Activated CD4-positive, alpha-beta T cell treated with anti-CD3 and anti-CD28 coated beads for 36 hours (primary cell): ENCODE measurements around the gene INPP4B. TPM values are rescaled to one million over a fixed set of nuclear protein-coding genes. Genes with fewer than 3 reads are reported as not detected.
"Not testable (repeated sequence)": the region's sequence is repeated elsewhere in the genome, so short reads cannot be mapped to it uniquely, and the experiment has no call there.

ENCODE experiments used
- ATAC-seq: fragments of 200-7000 bp; cut with Tn5 transposase; one replicate; pipeline ENCODE4 v1.10.0; 2021; ENCODE audit warnings: mild to moderate bottlenecking, moderate library complexity
- CTCF ChIA-PET: fragments of 350-600 bp; sonication (Branson Sonifier 250); formaldehyde crosslinking; loops from one replicate; lab custom pipeline; 2021; ENCODE audit warnings: antibody characterized with exemption; lab: Charles Lee
- POLR2A ChIA-PET: fragments of 350-600 bp; sonication (Branson Sonifier 250); formaldehyde crosslinking; loops from one replicate; lab custom pipeline; 2021; ENCODE audit warnings: antibody characterized with exemption, inconsistent platforms; lab: Charles Lee
- DNase-seq: peaks from one replicate; pipeline ENCODE4 v3.0.0-alpha.2; 2020
- H3K27ac Mint-ChIP-seq: one replicate; pipeline ENCODE4 v1.8.0; 2021; ENCODE audit warnings: mixed read lengths
- H3K27me3 Mint-ChIP-seq: one replicate; pipeline ENCODE4 v1.8.0; 2021; ENCODE audit warnings: mixed read lengths
- H3K36me3 Mint-ChIP-seq: one replicate; pipeline ENCODE4 v1.8.0; 2021; ENCODE audit warnings: low read depth, mixed read lengths
- H3K4me1 Mint-ChIP-seq: one replicate; pipeline ENCODE4 v1.8.0; 2021; ENCODE audit warnings: mixed read lengths
- H3K4me3 Mint-ChIP-seq: one replicate; pipeline ENCODE4 v1.8.0; 2021; ENCODE audit warnings: mild to moderate bottlenecking, moderate library complexity, mixed read lengths
- H3K9me3 Mint-ChIP-seq: one replicate; pipeline ENCODE4 v1.8.0; 2021; ENCODE audit warnings: low read depth, mixed read lengths
- intact Hi-C, 2 experiments: fragments of 100-400 bp; cut with DNase I in 1 of 2; cut with micrococcal nuclease in 1 of 2; formaldehyde crosslinking; loops; one replicate each; pipeline versions ENCODE4 v1.14.2 to v1.15.1; 2022 to 2024; cut with DNase I, micrococcal nuclease
- total RNA-seq, 2 experiments: library from RNA; stranded (reverse); gene quantifications; one replicate each; pipeline ENCODE4 v1.2.3, GENCODE V29; 2021

INPP4B gene
- total RNA-seq, 2 experiments from 2014 or later = 66.6 to 70.7 TPM

DNA sequence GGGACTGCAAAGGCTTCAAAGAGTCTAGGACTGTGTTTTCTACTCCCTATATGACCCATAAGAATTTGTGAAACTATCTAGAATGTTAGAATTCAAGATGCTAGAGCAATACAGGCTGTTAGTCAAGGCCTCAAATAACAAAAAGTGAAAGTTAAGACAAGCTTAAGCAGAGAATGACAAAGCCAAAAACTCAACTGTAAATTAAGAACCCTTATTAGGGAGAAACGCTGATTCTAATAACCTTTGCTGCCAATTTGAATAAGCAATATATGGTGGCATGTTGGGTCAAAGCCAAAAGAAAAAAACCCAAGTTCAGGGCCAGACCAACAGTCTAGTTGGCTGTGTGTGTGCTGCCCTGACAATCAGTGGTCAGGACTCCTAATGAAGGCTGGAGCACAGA, 160.0 kb downstream of the INPP4B start:
- H3K4me1 Mint-ChIP-seq = peaks cover 27% of the 10 kb centered on the region
- ATAC-seq (no peak), DNase-seq (no peak)
- H3K27me3 Mint-ChIP-seq = no peaks in the 10 kb centered on the region
- ChIA-PET CTCF (no interaction called here), POLR2A (no interaction called here)
- H3K36me3 Mint-ChIP-seq = peaks cover 28% of the 10 kb centered on the region
- no peak overlapping the region for H3K4me3 Mint-ChIP-seq
- H3K27ac Mint-ChIP-seq = no peak overlapping the region
- peaks cover 16% of the 10 kb centered on the region for H3K9me3 Mint-ChIP-seq
- intact Hi-C loops = no loop called here

DNA sequence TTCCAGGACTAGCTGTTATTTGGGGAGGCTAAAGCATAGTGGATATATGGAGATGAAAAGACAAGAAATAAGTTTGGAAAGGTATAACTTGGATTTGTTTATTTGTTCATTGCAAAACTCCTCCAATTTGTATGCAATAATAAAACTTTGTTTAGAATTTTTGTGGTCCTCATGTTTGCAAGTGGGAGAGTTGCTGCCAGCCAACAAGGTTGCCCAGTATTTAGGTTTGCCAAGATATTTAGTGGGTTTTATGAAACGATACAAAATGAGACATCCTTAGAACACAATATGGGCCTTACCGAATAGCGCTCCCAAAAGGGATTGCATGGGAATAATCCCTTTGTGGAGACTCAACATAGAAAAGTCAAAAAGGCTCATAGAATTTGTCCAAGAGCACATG, 162.1 kb downstream of the INPP4B start:
- Mint-ChIP-seq H3K27ac (no peak overlapping the region), H3K36me3 (peaks cover 24% of the 10 kb centered on the region), H3K4me3 (no peak overlapping the region), H3K4me1 (peaks cover 27% of the 10 kb centered on the region), H3K9me3 (peaks cover 9% of the 10 kb centered on the region), H3K27me3 (no peaks in the 10 kb centered on the region)
- DNase-seq (no peak), ATAC-seq (no peak)
- POLR2A ChIA-PET = no interaction called here
- CTCF ChIA-PET = no interaction called here
- intact Hi-C loops = no loop called here

DNA sequence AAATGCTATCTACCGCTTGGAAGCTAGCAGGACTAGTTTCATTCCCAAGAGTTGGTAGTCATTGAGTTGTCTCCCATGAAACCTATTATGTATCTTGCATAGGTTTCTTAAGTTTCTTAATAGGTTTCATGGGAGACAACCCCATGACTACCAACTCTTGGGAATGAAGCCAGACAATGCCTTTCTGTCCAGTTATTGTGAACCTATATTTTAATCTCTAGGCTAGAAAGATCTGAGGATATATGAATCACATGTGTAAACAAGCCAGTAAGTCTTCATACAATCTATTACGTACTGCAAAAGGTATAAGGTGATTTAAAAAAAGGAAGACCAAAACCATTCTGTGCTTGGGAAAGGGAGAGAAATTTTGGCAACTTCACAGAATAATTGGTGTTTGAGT, 162.6 kb downstream of the INPP4B start:
- ATAC-seq (no peak), DNase-seq (no peak)
- H3K9me3 Mint-ChIP-seq = peaks cover 9% of the 10 kb centered on the region
- H3K27ac Mint-ChIP-seq = no peak overlapping the region
- no peaks in the 10 kb centered on the region for H3K27me3 Mint-ChIP-seq
- ChIA-PET POLR2A (no interaction called here), CTCF (no interaction called here)
- H3K4me1 Mint-ChIP-seq = peaks cover 24% of the 10 kb centered on the region
- H3K4me3 Mint-ChIP-seq = no peak overlapping the region
- intact Hi-C loops = no loop called here
- peaks cover 19% of the 10 kb centered on the region for H3K36me3 Mint-ChIP-seq

DNA sequence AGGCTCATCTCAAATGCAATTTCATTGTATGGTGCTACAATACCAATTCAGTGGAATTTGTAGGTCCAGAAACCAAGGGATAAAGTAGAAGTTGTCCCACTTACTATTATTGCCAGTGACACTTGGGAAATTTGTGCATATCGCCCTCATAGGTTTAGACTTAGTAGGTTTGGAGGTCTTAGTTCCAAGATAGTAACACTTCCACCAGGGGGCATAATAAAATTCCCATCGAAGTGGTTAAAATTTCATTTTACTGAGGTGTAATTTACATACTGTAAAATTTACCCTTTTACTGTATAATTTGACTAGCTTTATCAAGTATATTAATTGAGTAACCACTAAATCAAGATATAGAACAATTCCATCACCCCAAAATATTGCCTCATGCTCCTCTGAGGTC, 174.6 kb downstream of the INPP4B start:
- H3K4me3 Mint-ChIP-seq = no peak overlapping the region
- H3K4me1 Mint-ChIP-seq = peaks cover 6% of the 10 kb centered on the region
- intact Hi-C loops = no loop called here
- H3K9me3 Mint-ChIP-seq = peaks cover 51% of the 10 kb centered on the region
- H3K27me3 Mint-ChIP-seq = no peaks in the 10 kb centered on the region
- no peak for ATAC-seq
- H3K27ac Mint-ChIP-seq = no peak overlapping the region
- CTCF ChIA-PET = no interaction called here
- POLR2A ChIA-PET = no interaction called here
- H3K36me3 Mint-ChIP-seq = peaks cover 71% of the 10 kb centered on the region
- no peak for DNase-seq

DNA sequence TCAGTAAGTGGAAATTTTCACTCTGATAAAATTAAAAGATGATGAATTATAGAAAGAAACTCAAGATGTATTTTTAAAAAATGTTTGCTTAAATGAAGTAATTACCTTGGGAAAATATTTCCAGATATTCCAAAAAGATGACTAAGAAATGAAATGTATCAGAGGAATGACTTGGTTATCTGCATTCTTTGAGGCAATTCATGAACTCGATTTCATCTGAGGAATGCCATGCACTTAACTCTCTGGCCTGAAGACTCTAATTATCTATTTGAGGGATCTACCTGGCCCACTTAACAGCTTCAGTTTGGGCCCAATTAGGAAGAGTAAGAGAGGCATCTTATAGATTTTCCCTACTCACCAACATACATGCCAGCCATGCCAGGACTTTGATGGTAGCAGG, 182.3 kb downstream of the INPP4B start:
- DNase-seq = no peak
- H3K27me3 Mint-ChIP-seq = no peaks in the 10 kb centered on the region
- POLR2A ChIA-PET = no interaction called here
- H3K4me3 Mint-ChIP-seq = no peak overlapping the region
- CTCF ChIA-PET = interaction anchor here (1.6 kb wide), 1 partner anchor 19 kb away, joined by 4 read pairs; no protein-coding TSS in a partner anchor
- peaks cover 58% of the 10 kb centered on the region for H3K36me3 Mint-ChIP-seq
- peaks cover 36% of the 10 kb centered on the region for H3K9me3 Mint-ChIP-seq
- no peaks in the 10 kb centered on the region for H3K4me1 Mint-ChIP-seq
- no peak overlapping the region for H3K27ac Mint-ChIP-seq
- intact Hi-C loops = no loop called here
- no peak for ATAC-seq

- ChIA-PET POLR2A (no interaction called here), CTCF (no interaction called here)
- Mint-ChIP-seq H3K27ac (no peak overlapping the region), H3K4me3 (no peak overlapping the region), H3K9me3 (peaks cover 30% of the 10 kb centered on the region), H3K4me1 (no peaks in the 10 kb centered on the region), H3K27me3 (no peaks in the 10 kb centered on the region), H3K36me3 (peaks cover 58% of the 10 kb centered on the region)
- intact Hi-C loops = no loop called here
- ATAC-seq (no peak), DNase-seq (no peak)
Measured at GRCh38 chr4:142660728-142661127, 185.4 kb downstream of the INPP4B start.

DNA sequence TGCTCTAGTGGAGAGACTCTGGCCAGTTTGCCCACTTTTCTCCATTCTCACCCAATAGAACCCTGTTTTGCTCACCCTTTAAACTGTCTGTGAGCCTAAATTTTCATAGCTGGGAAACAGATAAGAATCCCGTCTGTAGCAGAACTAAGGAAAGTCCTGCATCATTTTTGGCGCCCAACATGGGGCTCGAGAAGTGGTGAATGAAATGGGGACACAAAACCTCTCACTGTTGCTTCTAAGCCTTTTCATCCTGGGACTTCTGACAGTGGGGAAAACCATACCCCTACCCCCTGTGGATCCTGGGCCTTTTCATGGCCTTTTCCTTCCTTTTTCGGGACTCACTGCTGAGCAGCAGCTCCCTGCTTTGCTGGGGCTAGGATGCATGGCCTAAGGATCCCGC, 189.9 kb downstream of the INPP4B start:
- POLR2A ChIA-PET = no interaction called here
- Mint-ChIP-seq H3K27ac (no peak overlapping the region), H3K4me3 (no peak overlapping the region), H3K27me3 (no peaks in the 10 kb centered on the region), H3K4me1 (no peaks in the 10 kb centered on the region), H3K36me3 (peaks cover 71% of the 10 kb centered on the region), H3K9me3 (peaks cover 51% of the 10 kb centered on the region)
- no peak for ATAC-seq
- CTCF ChIA-PET = no interaction called here
- DNase-seq = peak; percentile 32
- intact Hi-C loops = no loop called here

DNA sequence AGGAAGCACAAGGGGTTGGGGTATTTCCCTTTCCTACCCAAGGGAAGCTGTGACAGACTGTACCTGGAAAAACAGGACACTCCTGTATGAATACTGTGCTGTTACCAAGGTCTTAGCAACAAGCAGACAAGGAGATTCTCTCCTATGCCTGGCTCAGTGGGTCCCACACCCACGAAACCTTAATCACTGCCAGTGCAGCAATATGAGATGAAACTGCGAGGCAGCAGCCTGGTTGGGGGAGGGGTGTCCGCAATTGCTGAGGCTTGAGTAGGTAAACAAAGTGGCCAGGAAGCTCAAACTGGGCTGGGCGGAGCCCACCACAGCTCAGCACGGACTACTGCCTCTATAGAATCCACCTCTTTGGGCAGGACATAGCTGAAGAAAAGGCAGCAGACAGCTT, 197.7 kb downstream of the INPP4B start:
- no peak for DNase-seq
- intact Hi-C loops = no loop called here
- no peaks in the 10 kb centered on the region for H3K27me3 Mint-ChIP-seq
- H3K4me3 Mint-ChIP-seq = no peak overlapping the region
- peaks cover 50% of the 10 kb centered on the region for H3K9me3 Mint-ChIP-seq
- H3K27ac Mint-ChIP-seq = no peak overlapping the region
- CTCF ChIA-PET = no interaction called here
- ATAC-seq = no peak
- H3K4me1 Mint-ChIP-seq = peaks cover 12% of the 10 kb centered on the region
- POLR2A ChIA-PET = no interaction called here
- peaks cover 75% of the 10 kb centered on the region for H3K36me3 Mint-ChIP-seq

- DNase-seq (no peak), ATAC-seq (peak; percentile 58)
- CTCF ChIA-PET = interaction anchor here (1.5 to 1.7 kb wide), 2 partner anchors 17 to 78 kb away, joined by 3 to 4 read pairs; no protein-coding TSS in a partner anchor
- Mint-ChIP-seq H3K36me3 (peaks cover 68% of the 10 kb centered on the region), H3K27me3 (no peaks in the 10 kb centered on the region), H3K4me3 (peak overlapping the region; percentile 22), H3K4me1 (peaks cover 12% of the 10 kb centered on the region), H3K27ac (peak overlapping the region; percentile 79), H3K9me3 (peaks cover 38% of the 10 kb centered on the region)
- intact Hi-C loops = no loop called here
- POLR2A ChIA-PET = interaction anchor here (1.0 kb wide), 1 partner anchor 179 kb away, joined by 3 read pairs; no protein-coding TSS in a partner anchor
Measured at GRCh38 chr4:142645475-142646108, 200.5 kb downstream of the INPP4B start.

DNA sequence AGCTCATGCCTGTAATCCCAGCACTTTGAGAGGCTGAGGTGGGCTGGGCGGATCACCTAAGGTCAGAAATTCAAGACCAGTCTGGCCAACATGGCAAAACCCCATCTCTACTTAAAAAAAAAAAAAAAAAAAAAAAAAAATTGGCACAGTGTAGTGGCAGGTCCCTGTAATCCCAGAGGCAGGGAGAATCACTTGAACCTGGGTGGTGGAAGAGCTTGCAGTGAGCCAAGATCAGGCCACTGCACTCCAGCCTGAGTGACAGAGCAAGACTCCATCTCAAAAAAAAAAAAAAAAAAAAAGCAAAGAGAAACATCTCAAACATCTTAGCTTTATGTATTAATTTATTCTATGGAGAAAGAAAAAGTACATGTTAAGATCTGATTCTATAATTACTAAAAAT, 201.5 kb downstream of the INPP4B start:
- Mint-ChIP-seq H3K9me3 (peaks cover 32% of the 10 kb centered on the region), H3K36me3 (peaks cover 64% of the 10 kb centered on the region), H3K4me1 (peaks cover 12% of the 10 kb centered on the region)
- DNase-seq, H3K4me3 Mint-ChIP-seq, intact Hi-C loops, ATAC-seq, H3K27ac Mint-ChIP-seq, H3K27me3 Mint-ChIP-seq: not testable (repeated sequence)
- POLR2A ChIA-PET = interaction anchor here (1.0 kb wide), 1 partner anchor 180 kb away, joined by 3 read pairs; no protein-coding TSS in a partner anchor
- CTCF ChIA-PET = interaction anchor here (1.5 to 1.7 kb wide), 2 partner anchors 18 to 77 kb away, joined by 3 to 4 read pairs; no protein-coding TSS in a partner anchor

- CTCF ChIA-PET = interaction anchor here (0.6 kb wide), 1 partner anchor 14 kb away, joined by 3 read pairs; no protein-coding TSS in a partner anchor
- POLR2A ChIA-PET = interaction anchor here (0.6 kb wide), 1 partner anchor 64 kb away, joined by 5 read pairs; no protein-coding TSS in a partner anchor
- Mint-ChIP-seq H3K27ac (no peak overlapping the region), H3K36me3 (peaks cover 36% of the 10 kb centered on the region), H3K4me3 (no peak overlapping the region), H3K4me1 (no peaks in the 10 kb centered on the region), H3K27me3 (no peaks in the 10 kb centered on the region), H3K9me3 (peaks cover 19% of the 10 kb centered on the region)
- intact Hi-C loops = no loop called here
- ATAC-seq = no peak
- no peak for DNase-seq
Measured at GRCh38 chr4:142637614-142638013, 208.5 kb downstream of the INPP4B start.

DNA sequence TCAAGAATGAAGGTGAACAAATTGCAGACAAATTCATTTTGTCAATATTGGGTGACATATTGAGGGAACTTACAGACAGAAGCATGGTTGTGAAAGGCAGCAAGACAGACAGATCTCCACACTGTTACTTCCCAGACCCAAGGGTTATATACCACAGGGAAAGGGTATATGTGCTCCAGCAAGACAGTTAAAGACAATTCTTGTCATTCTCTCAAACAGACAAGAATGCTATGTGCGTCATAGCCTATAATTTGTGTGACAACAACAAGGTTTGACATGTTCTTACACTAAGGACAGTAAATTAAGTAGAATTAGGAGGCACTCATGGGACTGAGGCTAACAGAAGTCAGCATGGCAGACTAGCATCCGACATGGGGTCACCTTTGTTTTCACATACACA, 214.3 kb downstream of the INPP4B start:
- ATAC-seq = no peak
- H3K4me3 Mint-ChIP-seq = no peak overlapping the region
- POLR2A ChIA-PET = no interaction called here
- intact Hi-C loops = no loop called here
- CTCF ChIA-PET = no interaction called here
- peaks cover 18% of the 10 kb centered on the region for H3K9me3 Mint-ChIP-seq
- no peak for DNase-seq
- peaks cover 30% of the 10 kb centered on the region for H3K36me3 Mint-ChIP-seq
- no peaks in the 10 kb centered on the region for H3K4me1 Mint-ChIP-seq
- H3K27ac Mint-ChIP-seq = no peak overlapping the region
- H3K27me3 Mint-ChIP-seq = no peaks in the 10 kb centered on the region
